GM10266 (cell line): Measurements from ENCODE around the gene NMU.
"Not testable (repeated sequence)": the region's sequence is repeated elsewhere in the genome, so short reads cannot be mapped to it uniquely, and the experiment has no call there.

Source experiments
- DNase-seq: peaks from one replicate; pipeline ENCODE4 v3.0.0; 2012; ENCODE audit errors: extremely low spot score
- CTCF ChIP-seq: IDR thresholded peaks from 2 replicates; pipeline ENCODE4 v1.5.1; 2012; ENCODE audit warnings: mild to moderate bottlenecking, low read depth; ENCODE audit not compliant: control insufficient read depth, insufficient read depth; ENCODE audit errors: missing control alignments

Gene NMU

DNA sequence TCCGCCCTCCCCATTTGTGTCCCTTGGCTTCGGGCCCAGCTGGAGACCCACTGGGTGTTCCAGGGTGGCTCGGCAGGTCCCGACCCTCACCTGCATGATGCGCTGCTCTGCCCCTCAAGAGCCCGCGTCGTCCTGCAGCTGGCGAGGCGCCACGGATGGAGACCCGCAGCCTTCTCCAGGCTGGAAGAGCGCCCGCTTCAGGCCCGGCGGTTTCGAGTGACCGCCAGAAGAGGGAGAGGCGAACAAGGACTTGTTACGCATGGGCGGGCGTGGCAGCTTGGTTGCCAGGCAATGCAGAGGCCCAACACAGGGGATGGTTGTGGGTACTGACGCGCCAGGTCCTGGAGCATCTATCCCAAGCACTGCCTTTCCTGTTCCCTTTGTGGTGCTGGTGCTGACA is 44.1 kb downstream of the NMU start, which contains the start of gene PDCL2:
TSS of gene PDCL2 (minus strand) at position 232 of the 400 bp plus-strand sequence. CDS start at position 96, 136 bp downstream.
- TF ChIP-seq CTCF = no peak
- no peak for DNase-seq

GRCh38 chr4:55588160-55588559 is 47.9 kb downstream of the NMU start:
- TF ChIP-seq CTCF = no peak
- DNase-seq = no peak

DNA sequence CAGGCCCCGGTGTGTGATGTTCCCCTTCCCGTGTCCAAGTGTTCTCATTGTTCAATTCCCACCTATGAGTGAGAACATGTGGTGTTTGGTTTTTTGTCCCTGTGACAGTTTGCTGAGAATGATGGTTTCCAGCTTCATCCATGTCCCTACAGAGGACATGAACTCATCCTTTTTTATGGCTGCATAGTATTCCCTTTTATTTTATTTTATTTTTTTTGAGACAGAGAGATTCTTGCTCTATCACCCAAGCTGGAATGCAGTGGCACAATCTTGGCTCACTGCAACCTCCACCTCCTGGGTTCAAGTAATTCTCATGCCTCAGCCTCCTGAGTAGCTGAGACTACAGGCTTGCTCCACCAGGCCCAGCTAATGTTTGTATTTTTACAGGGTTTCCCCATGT is 53.3 kb downstream of the NMU start:
- DNase-seq = not testable (repeated sequence)

DNA sequence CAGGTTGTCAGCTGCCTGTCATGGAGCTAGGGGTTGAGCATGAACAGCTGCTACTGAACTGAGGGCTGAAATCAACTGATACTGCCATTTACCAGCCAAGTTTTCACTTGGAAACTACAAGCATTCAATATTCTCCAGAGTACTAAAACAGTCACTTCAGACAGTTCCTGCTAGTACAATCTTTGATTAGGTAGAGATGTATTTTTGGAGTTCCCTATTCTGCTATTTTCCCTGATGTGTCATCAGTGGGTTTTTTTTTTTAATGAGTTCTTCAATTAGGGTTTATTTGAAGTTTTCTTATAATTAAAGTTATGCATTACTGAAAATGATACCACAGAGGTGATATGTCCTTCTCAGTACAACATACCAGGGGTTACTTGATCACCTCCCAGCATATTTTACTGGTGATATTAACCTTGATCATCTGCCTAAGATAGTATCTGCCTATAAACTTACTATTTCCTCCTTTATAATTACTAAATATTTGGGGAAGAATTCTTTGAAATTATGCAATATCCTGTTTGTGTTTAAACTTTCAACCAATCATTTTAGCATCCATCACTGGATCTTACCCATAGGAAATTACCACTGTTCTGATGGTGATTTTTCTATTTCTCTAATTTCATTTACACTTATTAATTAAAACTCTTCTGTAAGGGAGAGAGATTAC is 57.6 kb downstream of the NMU start:
- no peak for TF ChIP-seq CTCF
- no peak for DNase-seq

GRCh38 chr4:55575513-55575912 is 60.6 kb downstream of the NMU start:
- no peak for DNase-seq
- no peak for TF ChIP-seq CTCF

- TF ChIP-seq CTCF = no peak
- no peak for DNase-seq
Measured at GRCh38 chr4:55574252-55574651, 61.8 kb downstream of the NMU start.

DNA sequence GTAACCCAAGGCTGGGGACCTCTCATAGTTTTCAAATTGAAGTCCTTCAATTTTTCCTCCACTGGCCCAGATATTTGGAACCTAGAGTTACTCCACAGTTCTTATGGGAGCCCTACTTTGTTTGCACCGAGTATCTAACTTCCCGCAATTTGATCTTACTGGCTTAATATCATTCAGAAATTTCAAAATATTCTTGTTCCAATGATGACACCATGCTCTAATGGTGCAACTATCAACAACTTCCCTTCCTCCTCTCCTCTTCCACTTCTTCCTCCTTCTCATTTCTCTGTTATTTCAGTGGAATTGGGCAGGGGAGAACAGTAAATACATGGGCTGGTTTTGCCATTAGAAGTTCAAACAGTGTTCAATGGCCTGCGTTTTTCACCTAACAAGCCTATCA is 64.3 kb downstream of the NMU start:
- no peak for TF ChIP-seq CTCF
- DNase-seq = no peak
